HEK293T (cell line): ENCODE measurements around the gene SART1.

Experiments
- CTBP1 ChIP-seq: fragments of 450-650 bp; IDR thresholded peaks from 2 replicates; pipeline ENCODE4 v1.6.1; 2016; ENCODE audit warnings: borderline replicate concordance
- ELF4 ChIP-seq: fragments of 450-650 bp; IDR thresholded peaks from 2 replicates; pipeline ENCODE4 v1.6.1; 2017; ENCODE audit warnings: antibody characterized with exemption
- FOXA1 ChIP-seq: fragments of 450-650 bp; IDR thresholded peaks from 2 replicates; pipeline ENCODE4 v1.6.1; 2016; ENCODE audit warnings: mild to moderate bottlenecking
- FOXM1 ChIP-seq: fragments of 450-650 bp; IDR thresholded peaks from 2 replicates; pipeline ENCODE4 v1.6.1; 2017; ENCODE audit warnings: mild to moderate bottlenecking, borderline replicate concordance
- L3MBTL2 ChIP-seq: fragments of 450-650 bp; conservative IDR thresholded peaks from 2 replicates; pipeline ENCODE4 v1.6.1; 2016; ENCODE audit warnings: mild to moderate bottlenecking
- ZNF384 ChIP-seq: fragments of 450-650 bp; IDR thresholded peaks from 2 replicates; pipeline ENCODE4 v1.6.1; 2016

GRCh38 chr11:65952052-65952521 is 9.4 kb upstream of the SART1 start:
- TF ChIP-seq ELF4 (no peak), L3MBTL2 (no peak), FOXM1 (no peak), CTBP1 (no peak), FOXA1 (no peak), ZNF384 (no peak)
